HepG2 (cell line): ENCODE results near the gene KIF26B.

Source experiments
- MXI1 ChIP-seq: IDR thresholded peaks from 3 replicates; pipeline ENCODE4 v1.6.1; 2012; ENCODE audit warnings: low read depth, low read length, inconsistent platforms, borderline replicate concordance
- RBAK ChIP-seq: sonication (generic); formaldehyde crosslinking; IDR thresholded peaks from 2 replicates; pipeline ENCODE4 v1.5.1; 2020; ENCODE audit warnings: mild to moderate bottlenecking, missing genetic modification reagents
- XRCC5 ChIP-seq: fragments of 200-400 bp; formaldehyde crosslinking; optimal IDR thresholded peaks from 2 replicates; pipeline ENCODE3; 2017; ENCODE audit warnings: mild to moderate bottlenecking, low read length
- TF ChIP-seq, protein P1 (sequence below): sonication (generic); formaldehyde crosslinking; IDR thresholded peaks from 2 replicates; pipeline ENCODE4 v1.4.0; 2020; ENCODE audit warnings: missing genetic modification reagents, borderline replicate concordance
- TF ChIP-seq, protein P2 (sequence below): IDR thresholded peaks from 2 replicates; pipeline ENCODE4 v1.6.1; 2016; ENCODE audit warnings: control low read depth
- TF ChIP-seq, protein P3 (sequence below): sonication (generic); formaldehyde crosslinking; IDR thresholded peaks from 2 replicates; pipeline ENCODE4 v1.5.1; 2020; ENCODE audit warnings: mild to moderate bottlenecking, missing genetic modification reagents, borderline replicate concordance
- TF ChIP-seq, protein P4 (sequence below): sonication (generic); formaldehyde crosslinking; IDR thresholded peaks from 2 replicates; pipeline ENCODE4 v1.5.0; 2020; ENCODE audit warnings: mild to moderate bottlenecking, missing genetic modification reagents, moderate library complexity

DNA sequence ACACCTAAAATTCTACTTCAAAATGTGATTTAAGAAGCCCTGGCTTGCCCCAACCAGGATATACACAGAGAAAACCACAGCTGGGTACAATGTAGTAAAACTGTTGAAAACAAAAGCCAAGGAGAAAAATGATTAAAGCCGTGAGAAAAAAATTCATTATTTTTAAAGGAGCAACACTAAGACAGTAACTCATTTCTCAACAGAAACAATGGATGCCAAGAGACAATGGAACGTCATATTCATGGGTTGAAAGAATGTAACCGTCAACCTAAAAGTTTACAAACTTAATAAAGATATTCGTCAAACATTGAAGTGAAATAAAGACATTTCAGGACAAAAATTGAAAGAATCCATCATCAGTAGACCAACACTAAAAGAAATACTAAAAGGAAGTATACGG, 340.9 kb downstream of the KIF26B start:
- TF ChIP-seq XRCC5 (no peak), MXI1 (no peak), RBAK (CRISPR knock-in tag) (no peak)
- TF ChIP-seq, protein P1, sequence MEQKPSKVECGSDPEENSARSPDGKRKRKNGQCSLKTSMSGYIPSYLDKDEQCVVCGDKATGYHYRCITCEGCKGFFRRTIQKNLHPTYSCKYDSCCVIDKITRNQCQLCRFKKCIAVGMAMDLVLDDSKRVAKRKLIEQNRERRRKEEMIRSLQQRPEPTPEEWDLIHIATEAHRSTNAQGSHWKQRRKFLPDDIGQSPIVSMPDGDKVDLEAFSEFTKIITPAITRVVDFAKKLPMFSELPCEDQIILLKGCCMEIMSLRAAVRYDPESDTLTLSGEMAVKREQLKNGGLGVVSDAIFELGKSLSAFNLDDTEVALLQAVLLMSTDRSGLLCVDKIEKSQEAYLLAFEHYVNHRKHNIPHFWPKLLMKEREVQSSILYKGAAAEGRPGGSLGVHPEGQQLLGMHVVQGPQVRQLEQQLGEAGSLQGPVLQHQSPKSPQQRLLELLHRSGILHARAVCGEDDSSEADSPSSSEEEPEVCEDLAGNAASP (CRISPR knock-in tag): no peak
- TF ChIP-seq, protein P2, sequence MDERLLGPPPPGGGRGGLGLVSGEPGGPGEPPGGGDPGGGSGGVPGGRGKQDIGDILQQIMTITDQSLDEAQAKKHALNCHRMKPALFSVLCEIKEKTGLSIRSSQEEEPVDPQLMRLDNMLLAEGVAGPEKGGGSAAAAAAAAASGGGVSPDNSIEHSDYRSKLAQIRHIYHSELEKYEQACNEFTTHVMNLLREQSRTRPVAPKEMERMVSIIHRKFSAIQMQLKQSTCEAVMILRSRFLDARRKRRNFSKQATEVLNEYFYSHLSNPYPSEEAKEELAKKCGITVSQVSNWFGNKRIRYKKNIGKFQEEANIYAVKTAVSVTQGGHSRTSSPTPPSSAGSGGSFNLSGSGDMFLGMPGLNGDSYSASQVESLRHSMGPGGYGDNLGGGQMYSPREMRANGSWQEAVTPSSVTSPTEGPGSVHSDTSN (CRISPR knock-in tag): no peak
- TF ChIP-seq, protein P3, sequence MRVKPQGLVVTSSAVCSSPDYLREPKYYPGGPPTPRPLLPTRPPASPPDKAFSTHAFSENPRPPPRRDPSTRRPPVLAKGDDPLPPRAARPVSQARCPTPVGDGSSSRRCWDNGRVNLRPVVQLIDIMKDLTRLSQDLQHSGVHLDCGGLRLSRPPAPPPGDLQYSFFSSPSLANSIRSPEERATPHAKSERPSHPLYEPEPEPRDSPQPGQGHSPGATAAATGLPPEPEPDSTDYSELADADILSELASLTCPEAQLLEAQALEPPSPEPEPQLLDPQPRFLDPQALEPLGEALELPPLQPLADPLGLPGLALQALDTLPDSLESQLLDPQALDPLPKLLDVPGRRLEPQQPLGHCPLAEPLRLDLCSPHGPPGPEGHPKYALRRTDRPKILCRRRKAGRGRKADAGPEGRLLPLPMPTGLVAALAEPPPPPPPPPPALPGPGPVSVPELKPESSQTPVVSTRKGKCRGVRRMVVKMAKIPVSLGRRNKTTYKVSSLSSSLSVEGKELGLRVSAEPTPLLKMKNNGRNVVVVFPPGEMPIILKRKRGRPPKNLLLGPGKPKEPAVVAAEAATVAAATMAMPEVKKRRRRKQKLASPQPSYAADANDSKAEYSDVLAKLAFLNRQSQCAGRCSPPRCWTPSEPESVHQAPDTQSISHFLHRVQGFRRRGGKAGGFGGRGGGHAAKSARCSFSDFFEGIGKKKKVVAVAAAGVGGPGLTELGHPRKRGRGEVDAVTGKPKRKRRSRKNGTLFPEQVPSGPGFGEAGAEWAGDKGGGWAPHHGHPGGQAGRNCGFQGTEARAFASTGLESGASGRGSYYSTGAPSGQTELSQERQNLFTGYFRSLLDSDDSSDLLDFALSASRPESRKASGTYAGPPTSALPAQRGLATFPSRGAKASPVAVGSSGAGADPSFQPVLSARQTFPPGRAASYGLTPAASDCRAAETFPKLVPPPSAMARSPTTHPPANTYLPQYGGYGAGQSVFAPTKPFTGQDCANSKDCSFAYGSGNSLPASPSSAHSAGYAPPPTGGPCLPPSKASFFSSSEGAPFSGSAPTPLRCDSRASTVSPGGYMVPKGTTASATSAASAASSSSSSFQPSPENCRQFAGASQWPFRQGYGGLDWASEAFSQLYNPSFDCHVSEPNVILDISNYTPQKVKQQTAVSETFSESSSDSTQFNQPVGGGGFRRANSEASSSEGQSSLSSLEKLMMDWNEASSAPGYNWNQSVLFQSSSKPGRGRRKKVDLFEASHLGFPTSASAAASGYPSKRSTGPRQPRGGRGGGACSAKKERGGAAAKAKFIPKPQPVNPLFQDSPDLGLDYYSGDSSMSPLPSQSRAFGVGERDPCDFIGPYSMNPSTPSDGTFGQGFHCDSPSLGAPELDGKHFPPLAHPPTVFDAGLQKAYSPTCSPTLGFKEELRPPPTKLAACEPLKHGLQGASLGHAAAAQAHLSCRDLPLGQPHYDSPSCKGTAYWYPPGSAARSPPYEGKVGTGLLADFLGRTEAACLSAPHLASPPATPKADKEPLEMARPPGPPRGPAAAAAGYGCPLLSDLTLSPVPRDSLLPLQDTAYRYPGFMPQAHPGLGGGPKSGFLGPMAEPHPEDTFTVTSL (CRISPR knock-in tag): no peak
- TF ChIP-seq, protein P4, sequence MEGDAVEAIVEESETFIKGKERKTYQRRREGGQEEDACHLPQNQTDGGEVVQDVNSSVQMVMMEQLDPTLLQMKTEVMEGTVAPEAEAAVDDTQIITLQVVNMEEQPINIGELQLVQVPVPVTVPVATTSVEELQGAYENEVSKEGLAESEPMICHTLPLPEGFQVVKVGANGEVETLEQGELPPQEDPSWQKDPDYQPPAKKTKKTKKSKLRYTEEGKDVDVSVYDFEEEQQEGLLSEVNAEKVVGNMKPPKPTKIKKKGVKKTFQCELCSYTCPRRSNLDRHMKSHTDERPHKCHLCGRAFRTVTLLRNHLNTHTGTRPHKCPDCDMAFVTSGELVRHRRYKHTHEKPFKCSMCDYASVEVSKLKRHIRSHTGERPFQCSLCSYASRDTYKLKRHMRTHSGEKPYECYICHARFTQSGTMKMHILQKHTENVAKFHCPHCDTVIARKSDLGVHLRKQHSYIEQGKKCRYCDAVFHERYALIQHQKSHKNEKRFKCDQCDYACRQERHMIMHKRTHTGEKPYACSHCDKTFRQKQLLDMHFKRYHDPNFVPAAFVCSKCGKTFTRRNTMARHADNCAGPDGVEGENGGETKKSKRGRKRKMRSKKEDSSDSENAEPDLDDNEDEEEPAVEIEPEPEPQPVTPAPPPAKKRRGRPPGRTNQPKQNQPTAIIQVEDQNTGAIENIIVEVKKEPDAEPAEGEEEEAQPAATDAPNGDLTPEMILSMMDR (CRISPR knock-in tag): no peak
